ENCODE results near the gene CLEC16A.

Gene CLEC16A

DNA sequence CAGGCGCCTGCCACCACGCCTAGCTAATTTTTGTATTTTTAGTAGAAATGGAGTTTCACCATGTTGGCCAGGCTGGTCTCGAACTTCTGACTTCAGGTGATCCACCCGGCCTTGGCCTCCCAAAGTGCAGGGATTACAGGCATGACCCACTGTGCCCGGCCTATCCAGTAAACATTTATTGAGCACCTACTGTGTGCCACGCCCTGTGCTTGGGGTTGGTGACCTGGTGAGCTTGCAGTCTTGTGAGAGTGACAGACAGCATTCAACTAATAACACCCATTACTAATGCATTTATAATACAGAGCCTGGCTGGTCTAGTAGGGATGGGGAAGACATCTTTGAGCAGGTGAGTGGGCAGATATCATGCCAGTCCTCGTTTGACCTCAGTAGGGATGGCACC, 198.6 kb downstream of the CLEC16A start:
- no peak for DNase-seq (ENCODE audit: low read depth)

DNA sequence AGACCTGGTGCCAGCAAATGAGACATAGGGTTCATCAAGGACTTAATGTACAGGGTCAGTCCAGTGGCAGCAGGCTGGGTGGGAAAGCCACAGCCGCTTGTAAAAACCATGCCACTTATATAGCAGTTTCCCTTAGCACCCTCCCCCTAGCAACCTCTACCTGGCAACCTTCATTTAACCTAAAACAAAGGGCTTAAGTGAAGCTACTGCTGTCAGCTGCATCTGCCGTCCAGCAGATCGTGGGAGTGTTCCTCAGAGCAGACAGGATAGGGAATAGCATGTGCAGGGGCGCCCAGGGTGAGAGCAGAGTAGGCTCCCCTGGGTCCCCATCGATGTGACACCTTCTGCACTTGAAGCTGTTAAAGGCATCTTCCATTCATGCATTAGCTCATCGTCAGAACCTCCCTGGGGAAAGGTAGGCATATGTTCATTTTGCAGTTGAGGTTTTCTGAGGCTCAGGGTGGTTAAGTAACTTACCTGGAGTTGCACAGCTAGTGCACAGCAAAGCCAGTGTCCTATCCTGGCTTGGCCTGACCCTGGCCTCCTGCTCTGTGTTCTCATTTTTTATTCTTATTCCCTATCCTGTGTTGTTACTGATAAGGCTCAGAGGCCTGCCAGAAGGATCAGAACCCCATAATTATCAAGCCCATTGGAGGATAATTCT, 199.1 kb downstream of the CLEC16A start:
- DNase-seq (ENCODE audit: low read depth) = no peak

DNA sequence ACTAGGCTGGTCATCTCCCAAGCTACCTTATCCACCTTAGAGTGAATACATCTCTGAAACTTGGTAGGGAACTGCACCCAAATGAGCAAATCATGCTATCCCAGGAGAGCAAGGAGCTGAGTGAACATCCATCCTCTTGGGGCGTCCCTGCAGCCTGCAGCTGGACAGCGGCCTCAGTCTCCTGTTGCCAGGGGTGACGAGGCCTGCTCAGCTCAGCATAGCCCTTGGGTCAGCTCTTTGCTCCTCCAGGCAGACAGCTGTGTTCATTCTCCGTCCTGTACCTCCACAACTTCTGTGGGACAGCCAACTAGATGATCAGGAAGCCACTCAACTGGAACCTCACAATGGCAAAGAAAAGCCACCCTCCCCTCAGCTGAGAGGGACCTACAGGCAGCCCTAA, 199.8 kb downstream of the CLEC16A start:
- no peak for DNase-seq (ENCODE audit: low read depth)

DNA sequence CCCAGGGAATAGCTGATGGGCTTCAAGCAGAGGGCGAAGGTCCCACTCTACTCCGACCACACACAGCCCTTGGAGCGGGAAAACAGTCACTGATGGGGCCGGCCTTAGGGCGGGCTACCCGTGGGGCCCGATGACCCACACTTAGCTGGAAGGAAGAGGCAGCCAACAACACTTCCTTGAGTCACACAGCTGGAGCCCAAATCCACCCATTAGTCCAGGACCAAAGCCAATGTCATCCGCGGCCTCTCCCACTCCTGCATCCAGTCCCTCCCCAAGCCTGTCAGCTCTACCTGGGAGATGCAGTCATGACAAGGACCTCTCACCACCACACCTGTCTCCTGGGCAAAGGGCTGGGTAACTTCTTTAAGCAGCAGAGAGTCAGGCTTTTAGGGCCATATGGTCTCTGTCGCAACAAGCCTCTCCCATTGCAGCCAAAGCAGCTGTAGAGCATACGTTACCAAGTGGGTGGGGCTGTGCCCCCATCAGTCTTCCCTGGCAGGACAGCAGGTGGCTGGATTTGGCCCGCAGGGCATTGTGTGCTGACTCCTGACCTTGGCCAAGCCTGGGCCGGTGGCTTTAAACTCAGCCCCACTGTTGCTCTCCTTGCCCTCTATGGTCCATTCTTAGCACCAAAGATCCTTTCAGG, 200.9 kb downstream of the CLEC16A start:
- DNase-seq (ENCODE audit: low read depth) = no peak

DNA sequence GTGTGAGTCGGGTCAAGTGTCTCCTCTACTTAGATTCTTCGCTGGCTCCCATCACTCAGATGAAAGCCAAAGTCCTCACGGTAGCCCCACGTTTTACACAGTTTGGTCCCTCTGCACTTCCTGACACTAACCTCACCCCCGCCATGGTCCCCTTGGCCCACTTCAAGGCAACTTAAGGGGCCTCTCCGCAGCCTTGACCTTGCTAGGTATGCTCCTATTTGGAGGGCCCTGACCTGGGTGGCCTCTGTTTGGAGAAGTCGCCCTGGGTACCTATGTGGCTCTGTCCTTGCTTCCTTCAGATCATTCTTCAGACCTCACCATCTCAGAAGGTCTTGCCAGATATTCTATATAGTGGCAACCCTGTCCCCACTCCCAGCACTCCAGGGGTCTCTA, 201.5 kb downstream of the CLEC16A start:
- DNase-seq (ENCODE audit: low read depth) = no peak

DNA sequence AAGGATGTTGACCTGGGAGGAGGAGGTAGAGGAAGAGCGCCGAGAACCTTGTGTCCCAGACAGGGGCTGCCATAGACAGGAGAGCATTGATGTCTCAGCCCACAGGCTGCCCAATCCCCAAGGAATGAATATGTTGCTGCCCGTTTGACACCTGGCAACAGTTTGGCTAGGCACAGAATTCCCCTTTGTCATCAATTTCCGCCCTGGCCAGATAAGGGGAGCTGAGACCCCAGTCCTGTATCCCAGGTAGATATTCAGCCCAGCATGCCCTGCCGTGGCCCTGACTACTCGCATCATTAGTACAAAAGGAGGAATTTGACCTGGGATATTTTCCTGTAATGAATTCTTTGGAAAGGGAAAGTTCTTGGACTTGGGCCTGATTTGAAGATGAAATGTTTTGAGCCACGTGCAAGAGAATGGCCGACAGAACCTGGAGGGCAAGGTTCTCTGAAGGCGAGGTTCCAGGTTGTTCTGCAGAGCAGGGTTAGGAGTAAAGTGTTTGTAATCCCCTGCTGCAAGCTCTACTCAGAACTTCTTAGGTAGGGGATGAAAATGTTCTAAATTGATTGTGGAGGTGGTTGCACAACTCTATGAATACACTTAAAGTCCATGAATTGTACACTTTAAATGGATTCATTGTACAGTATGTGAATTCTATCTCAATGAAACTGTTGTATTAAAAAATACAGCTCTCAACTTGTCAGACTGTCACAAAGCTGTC, 202.8 kb downstream of the CLEC16A start:
- no peak for DNase-seq (ENCODE audit: low read depth)

DNA sequence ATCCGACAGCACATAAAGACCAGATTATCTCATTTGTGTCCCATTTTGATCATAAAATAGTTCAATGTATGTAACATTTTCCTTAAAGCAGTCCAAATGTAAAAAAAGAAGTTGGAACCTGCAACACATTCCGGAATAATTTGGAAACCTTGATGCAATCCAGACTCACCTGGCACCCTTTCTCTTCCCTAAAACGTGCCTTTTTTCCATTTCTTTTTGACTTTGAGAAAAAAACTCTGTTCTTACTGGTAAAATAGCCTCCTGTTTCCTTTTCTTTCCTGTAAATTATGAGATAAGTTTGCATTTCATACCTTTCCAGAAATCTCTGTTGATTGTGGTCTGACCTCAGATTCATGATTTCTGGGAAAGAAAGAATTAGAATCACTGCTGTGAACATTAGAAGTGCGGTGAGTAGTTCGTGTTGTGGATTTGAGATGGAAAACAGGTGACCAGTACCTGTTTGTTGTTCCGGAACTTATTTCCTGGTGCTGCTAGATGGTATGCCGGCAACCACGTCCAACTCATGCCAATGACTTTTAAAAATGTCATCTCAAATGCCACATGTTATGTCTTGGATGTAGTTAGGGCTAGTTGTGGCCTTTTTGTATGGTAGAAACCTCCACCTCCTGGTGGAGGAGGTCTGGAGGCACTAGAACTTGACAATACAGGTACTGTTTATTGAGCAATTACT, 203.5 kb downstream of the CLEC16A start:
- DNase-seq (ENCODE audit: low read depth) = no peak

DNA sequence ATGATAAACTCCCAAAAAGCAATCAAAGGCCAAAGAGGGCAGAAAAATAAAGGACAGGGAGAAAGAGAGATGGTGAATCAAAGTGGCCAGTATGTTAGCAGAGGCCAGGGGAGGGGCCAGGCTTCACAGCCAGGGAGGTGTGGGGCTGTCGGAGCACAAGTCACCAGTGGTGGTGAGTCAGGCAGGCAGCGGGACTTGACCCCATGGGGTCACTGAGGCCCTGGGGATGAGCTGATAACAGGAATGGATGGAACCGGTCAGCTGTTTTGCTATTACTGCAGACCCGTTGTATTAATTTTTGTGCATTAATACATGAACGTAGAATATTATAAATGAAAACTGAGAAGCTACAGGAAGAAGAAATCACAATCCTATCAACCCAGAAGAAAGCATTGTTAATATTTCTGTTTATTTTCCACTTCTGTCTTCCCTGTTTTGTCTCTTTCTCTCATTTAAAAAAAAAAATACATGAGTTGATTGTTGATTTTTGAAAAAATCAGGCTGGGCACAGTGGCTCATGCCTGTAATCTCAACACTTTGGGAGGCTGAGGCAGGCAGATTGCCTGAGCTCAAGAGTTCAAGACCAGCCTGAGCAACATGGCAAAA, 204.8 kb downstream of the CLEC16A start:
- no peak for DNase-seq (ENCODE audit: low read depth)

DNA sequence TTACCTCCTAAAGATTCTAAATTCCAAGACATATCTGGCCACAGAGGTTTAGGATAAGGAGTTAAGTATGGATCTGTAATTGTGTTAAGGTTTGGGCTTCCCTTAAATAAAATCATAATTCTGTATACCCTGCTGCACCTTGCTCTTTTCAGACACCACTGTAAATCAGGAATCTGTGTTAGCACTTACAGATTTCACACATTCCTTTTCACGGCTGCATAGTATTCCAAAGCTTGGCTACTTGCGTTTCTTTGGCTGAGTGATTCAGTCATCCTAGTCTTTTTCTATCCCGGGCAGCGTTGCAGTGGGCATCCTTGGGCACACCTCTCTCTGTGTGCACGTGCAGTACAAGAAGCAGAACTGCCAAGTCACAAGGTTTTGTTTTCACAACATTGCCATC, 205.8 kb downstream of the CLEC16A start:
- no peak for DNase-seq (ENCODE audit: low read depth)

DNA sequence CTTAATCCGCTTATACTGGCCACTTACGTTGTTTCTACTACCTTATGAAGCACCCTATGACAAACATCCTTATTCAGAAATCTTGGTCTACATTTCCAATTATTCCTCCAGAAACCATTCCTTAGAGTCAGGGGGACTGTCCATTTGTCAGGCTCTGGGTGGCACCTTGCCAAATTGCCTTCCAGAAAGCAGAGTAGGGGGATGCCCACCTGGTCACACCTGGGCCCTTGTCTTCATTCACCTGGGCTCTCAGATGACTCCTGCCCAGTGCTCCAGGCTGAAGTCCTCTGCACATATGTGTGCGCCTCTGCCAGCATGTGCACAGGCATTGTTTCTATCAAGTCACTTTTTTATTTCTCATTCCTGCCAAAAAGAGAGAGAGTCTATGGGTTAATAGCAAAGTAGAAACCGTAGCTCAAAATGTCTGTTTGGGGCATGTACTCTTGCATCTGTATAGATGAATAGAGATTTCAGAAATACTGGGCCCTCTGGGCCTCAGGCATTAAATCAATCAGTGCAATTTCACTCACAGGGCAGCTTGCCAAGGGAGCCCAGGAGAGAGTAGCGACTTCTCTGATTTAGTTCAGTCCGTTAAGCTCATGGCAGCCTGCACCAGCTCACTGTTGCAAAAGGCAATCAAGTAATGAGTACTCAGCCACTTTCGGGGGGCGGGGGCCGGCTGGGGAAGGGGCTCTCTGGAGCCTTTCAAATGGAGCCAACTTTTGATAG, 207.0 kb downstream of the CLEC16A start:
- DNase-seq (ENCODE audit: low read depth) = no peak

DNA sequence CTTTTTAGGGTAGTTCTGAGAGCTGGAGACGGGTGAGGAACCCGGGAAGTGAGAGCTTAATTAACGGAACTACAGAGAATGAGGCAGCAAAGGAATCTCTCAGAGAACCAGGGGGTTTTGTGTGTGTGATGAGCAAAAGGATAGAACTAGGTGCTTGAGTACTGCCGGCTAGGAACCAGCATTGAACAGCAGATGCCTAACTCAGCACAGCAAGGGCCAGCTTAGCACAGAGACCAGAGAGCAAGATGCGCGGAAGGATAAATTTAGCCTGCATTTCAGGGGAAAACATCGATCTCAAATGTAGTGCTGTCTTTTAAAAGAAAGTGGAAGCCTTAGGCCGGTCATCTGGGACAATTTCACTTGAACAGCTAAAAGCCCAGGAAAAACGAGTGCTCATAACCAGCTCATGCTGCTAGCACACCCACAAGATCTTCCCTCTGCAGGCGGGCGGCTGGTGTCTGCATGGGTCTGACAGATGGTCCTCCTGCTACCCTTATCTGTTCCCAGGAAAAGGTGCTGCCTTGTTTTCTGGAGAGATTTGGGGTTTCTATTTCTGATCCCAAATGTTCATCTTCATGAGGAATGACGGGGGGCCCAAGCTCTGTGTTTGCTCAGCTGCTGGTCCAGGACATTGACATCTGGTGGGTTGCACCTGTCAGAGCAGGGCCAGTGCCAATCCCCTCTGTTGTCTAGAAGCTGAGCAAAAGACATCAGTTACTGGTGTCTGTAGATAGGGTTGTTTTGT, 207.7 kb downstream of the CLEC16A start:
- DNase-seq (ENCODE audit: low read depth) = no peak

DNA sequence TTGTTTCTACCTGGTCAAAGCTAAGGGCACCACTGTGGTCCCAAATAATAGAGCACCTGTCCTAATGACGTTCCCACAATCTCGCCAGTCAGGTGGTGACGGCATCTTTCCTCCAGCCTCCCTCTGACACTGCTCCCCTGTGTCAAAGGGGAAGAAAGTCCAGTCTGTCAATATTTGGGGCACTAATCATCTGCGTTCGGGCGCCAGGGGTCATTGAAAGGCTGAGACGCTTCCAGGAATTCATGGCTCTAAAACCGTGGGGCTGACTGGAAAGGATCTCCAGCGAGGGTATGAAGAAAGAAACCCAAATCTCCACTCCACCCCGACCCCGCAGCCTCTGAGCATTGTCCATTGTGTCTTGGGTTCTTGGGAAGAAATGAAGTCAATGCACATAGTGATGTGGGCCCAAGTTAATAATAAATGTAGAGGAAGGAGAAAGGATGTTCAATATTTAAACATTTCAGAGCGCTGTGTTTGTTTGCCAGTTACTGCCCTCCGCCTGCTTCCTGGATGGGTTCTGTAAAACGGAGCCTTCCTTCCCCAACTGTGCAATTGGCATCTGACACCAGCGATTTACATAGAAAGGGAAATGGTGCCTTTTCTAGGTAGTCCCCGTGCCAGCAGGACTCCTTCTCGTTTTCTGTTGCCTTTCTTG, 208.4 kb downstream of the CLEC16A start:
- no peak for DNase-seq (ENCODE audit: low read depth)

DNA sequence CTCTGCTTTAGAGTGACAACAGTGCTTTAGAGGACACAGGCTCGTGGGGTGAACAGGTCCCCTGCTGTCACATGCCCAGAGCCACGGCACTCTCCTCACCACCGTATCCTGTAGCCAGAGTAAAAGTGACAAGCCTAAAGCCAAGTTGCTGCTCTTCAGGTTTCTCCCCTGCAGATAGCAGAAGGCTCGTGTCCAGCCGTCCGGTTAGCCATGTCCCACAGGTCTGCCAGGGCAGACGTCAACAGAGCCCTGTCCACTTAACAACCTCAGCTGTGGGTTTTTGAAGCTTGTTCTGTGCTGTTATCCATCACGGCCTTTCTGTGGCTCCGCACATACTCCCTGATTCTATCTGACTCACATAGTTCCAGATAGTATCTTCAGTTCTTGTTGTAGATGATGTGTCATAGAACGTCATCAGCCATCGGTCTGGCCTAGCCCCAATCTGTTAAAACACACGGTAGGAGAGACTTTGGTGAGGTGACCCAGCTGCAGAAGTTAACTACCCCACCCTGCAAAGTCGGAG, 211.0 kb downstream of the CLEC16A start:
- no peak for DNase-seq (ENCODE audit: low read depth)

DNA sequence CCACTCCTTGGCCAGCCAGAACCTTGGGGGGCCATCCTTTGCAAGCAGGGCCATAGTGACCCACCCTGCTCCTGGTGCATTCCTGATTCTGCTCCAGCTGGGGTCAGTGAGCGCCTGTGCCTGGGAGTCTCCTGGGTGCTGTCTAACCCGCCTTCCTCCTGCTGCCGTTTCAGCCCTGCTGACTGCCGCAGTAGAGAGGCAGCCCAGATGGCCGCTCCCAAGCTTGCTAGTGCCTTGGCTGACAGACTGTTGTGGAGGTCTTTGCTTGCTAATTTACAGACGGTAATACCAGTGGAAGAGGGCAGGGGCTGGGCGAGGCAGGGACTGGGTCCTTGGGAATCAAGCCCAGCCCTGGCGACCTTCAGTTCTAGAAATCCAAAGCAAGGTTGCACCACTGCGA, 212.0 kb downstream of the CLEC16A start:
- DNase-seq (ENCODE audit: low read depth) = no peak

DNA sequence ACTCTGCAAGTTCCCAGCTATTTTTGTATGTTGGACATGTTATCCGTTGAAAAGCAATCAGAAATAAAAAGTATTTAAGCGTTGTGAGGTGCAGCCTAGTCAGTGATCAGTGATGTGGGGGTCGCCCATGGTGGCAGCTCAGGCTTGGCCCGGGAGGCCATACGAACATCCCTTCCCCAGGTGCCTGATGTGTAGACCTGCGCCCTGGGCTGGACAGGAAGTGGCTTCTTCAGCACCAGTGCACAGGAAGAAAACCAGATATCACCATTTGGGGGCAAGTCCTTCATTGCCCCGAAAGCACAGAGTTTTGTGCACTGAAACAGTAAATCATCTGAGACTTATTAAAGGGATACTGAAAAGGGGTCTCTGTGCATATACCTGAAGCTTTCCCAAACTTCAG, 212.8 kb downstream of the CLEC16A start:
- DNase-seq (ENCODE audit: low read depth) = no peak

DNA sequence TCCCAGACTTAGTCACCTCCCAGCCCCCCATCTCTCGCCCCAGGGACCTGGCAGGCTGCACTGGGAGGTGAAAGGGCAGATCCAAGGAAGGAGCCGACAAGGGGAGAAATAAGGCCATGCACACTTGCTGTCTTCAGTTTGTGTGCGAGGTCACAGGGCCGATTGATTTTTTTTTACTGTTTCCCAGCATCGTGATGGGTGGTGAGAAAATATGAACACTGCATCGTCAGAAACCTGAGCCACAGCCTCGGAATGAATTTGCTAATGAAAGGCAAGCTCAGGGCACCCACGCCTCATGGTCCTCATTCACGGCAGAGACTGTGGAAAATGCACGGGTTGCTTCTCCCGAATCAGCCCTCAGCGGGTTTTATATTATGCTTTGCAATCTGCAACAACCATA, 213.7 kb downstream of the CLEC16A start:
- DNase-seq (ENCODE audit: low read depth) = no peak

DNA sequence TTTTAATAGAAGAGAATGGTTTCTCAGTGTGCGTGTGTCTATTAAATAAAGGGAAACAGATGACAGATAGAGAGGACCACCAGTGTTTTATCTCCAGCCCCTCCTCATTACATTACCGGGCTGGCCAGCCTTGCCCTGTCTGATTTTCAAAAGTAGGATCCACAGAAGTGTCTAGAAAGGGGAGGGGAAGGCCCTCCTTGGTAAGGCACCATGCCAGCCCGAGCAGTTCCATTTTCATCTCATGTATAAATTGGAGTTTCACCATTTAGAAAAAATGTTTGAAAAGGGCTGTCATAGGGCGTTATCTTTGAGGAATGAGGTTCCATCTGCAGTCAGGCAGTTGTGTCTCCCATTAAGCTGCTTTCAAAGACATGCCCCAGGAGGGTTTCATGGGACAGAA, 214.9 kb downstream of the CLEC16A start:
- DNase-seq (ENCODE audit: low read depth) = no peak

DNA sequence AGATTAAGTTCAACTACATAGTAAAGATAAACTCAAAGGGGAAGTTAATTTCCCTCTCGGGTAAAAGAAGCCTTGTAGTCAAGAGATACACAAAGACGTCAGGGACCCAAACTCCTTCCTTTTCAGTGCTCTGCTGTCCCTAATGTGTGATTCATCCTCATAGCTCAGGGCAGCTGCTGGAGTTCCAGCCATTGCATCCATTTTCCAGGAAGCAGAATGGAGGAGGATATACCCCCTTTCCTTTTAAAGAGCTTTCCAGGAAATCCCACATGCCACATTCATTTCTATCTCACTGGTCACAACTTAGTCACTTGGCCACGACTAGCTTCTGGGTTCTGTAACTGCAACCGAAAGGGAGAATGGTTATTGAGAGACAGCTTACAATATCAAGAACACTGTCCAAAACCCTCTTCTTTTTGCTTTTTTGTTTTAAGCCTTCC, 216.3 kb downstream of the CLEC16A start:
- DNase-seq (ENCODE audit: low read depth) = no peak

DNA sequence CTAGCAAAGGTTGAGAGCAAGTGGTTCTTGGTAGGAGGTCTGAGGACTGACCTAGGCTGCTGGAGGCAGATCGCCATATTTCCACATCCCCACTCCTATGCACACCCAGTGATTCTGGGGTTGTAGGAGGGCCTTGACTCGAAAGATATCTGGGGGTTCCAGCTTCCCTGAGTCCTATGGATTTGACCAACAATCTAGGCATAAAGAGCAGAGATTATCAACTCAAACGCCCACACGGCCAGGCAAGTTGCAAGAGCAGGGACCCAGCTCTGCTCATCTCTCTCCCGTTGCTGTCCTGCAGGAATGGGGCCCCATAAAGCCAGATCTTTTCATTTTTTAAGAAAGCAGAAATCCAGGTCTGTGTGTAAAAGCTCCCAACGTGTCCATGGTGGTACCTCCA, 217.1 kb downstream of the CLEC16A start:
- DNase-seq (ENCODE audit: low read depth) = no peak

DNA sequence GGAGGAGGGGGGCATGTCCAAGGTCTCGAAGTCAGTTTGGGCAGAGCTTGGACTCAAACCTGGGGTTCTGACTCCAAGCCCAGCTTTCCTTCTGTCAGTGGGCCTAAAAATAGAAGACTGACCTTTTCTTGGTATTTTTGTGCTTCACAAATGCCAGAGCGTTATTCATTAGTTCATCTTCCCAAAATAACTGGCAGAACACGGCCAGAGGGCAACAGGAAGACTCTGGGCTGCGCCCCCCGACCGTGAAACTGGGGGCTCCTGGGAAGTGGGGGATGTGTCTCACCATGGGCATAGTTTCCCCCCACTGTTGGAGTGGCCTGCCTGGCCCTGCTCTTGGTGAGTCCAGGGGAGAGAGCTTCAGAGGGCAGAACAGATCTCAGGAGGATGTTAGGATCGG, 217.6 kb downstream of the CLEC16A start:
- DNase-seq (ENCODE audit: low read depth) = no peak

Measured in activated T-helper 9 cell treated with anti-CD3 and anti-CD28 coated beads, Interleukin-2, amount 50 U/mL, for 16 hours (primary cell).